CD4-positive, alpha-beta T cell treated with Interleukin-21 for 1 hour (primary cell): ENCODE measurements around the gene ABCA1.
"Not testable (repeated sequence)": the region's sequence is repeated elsewhere in the genome, so short reads cannot be mapped to it uniquely, and the experiment has no call there.

Source experiments
- DNase-seq: peaks from one replicate; pipeline ENCODE4 v3.0.0-alpha.2; 2020

Gene ABCA1

GRCh38 chr9:104868303-104868686 is 59.7 kb downstream of the ABCA1 start:
- no peak for DNase-seq

GRCh38 chr9:104866191-104866590 is 61.8 kb downstream of the ABCA1 start:
- no peak for DNase-seq

GRCh38 chr9:104864675-104865104 is 63.3 kb downstream of the ABCA1 start:
- no peak for DNase-seq

- peak; percentile 73 for DNase-seq
Observed at GRCh38 chr9:104863180-104863883, 64.6 kb downstream of the ABCA1 start.

GRCh38 chr9:104861397-104861796 is 66.6 kb downstream of the ABCA1 start:
- DNase-seq = no peak

GRCh38 chr9:104860263-104860662 is 67.7 kb downstream of the ABCA1 start:
- no peak for DNase-seq

- no peak for DNase-seq
Observed at GRCh38 chr9:104858846-104859245, 69.1 kb downstream of the ABCA1 start.

- DNase-seq = no peak
Observed at GRCh38 chr9:104858271-104858670, 69.7 kb downstream of the ABCA1 start.

GRCh38 chr9:104856413-104856941 is 71.5 kb downstream of the ABCA1 start:
- DNase-seq = no peak

GRCh38 chr9:104855807-104856206 is 72.1 kb downstream of the ABCA1 start:
- no peak for DNase-seq

GRCh38 chr9:104855258-104855657 is 72.7 kb downstream of the ABCA1 start:
- DNase-seq = not testable (repeated sequence)

- DNase-seq = no peak
Observed at GRCh38 chr9:104854613-104855012, 73.3 kb downstream of the ABCA1 start.

- no peak for DNase-seq
Observed at GRCh38 chr9:104853683-104854082, 74.3 kb downstream of the ABCA1 start.

- DNase-seq = no peak
Observed at GRCh38 chr9:104853159-104853558, 74.8 kb downstream of the ABCA1 start.

GRCh38 chr9:104851546-104851920 is 76.4 kb downstream of the ABCA1 start:
- no peak for DNase-seq

GRCh38 chr9:104850786-104851545 is 77.0 kb downstream of the ABCA1 start:
- no peak for DNase-seq

- no peak for DNase-seq
Observed at GRCh38 chr9:104849023-104849422, 78.9 kb downstream of the ABCA1 start.

- DNase-seq = no peak
Observed at GRCh38 chr9:104844710-104845109, 83.2 kb downstream of the ABCA1 start.

- DNase-seq = no peak
Observed at GRCh38 chr9:104843644-104844240, 84.2 kb downstream of the ABCA1 start.

- DNase-seq = no peak
Observed at GRCh38 chr9:104842698-104843097, 85.3 kb downstream of the ABCA1 start.

- DNase-seq = no peak
Observed at GRCh38 chr9:104841601-104842141, 86.3 kb downstream of the ABCA1 start.

GRCh38 chr9:104838958-104839357 is 89.0 kb downstream of the ABCA1 start:
- no peak for DNase-seq

- DNase-seq = no peak
Observed at GRCh38 chr9:104836767-104837166, 91.2 kb downstream of the ABCA1 start.

- DNase-seq = no peak
Observed at GRCh38 chr9:104836235-104836634, 91.7 kb downstream of the ABCA1 start.
